Muscle layer of colon (tissue), 2 donors: Measurements from ENCODE around the gene USP24.
A peak's percentile ranks its signal among the peaks of the same experiment; 100 is the strongest.

ENCODE experiments used
- H3K27ac ChIP-seq: one replicate; pipeline ENCODE4 v1.7.0; 2013; ENCODE audit warnings: low read depth, mild to moderate bottlenecking, low read length, moderate library complexity
- H3K27me3 ChIP-seq, 2 donors: one replicate each; pipeline ENCODE4 v1.7.0; 2013; ENCODE audit warnings: low read length in 2 of 2, mild to moderate bottlenecking in 2 of 2; ENCODE audit not compliant: insufficient read depth in 2 of 2, control insufficient read depth in 1 of 2
- H3K36me3 ChIP-seq: one replicate; pipeline ENCODE4 v1.7.0; 2013; ENCODE audit warnings: mild to moderate bottlenecking, low read length; ENCODE audit not compliant: insufficient read depth
- H3K4me1 ChIP-seq: one replicate; pipeline ENCODE4 v1.7.0; 2013; ENCODE audit warnings: mild to moderate bottlenecking, low read length; ENCODE audit not compliant: insufficient read depth
- H3K4me3 ChIP-seq, 2 donors: one replicate each; pipeline ENCODE4 v1.7.0; 2013; ENCODE audit warnings: low read length in 2 of 2, low read depth in 1 of 2, mild to moderate bottlenecking in 1 of 2, moderate library complexity in 1 of 2
- H3K9ac ChIP-seq: one replicate; pipeline ENCODE4 v1.7.0; 2013; ENCODE audit warnings: low read length
- H3K9me3 ChIP-seq: one replicate; pipeline ENCODE4 v1.7.0; 2013; ENCODE audit warnings: mild to moderate bottlenecking, low read length
- donor health status: abdominal sarcoma.
- donor health status: Adenocarcinoma of cecum.

The USP24 gene

GRCh38 chr1:55064071-55064581, 151.0 kb downstream of the USP24 start:
- H3K9me3 ChIP-seq = no peaks in the 10 kb centered on the region
- H3K4me1 ChIP-seq = peaks cover 24% of the 10 kb centered on the region
- H3K36me3 ChIP-seq = peaks cover 25% of the 10 kb centered on the region
- peak overlapping the region; percentile 69 for H3K27ac ChIP-seq
- H3K4me3 ChIP-seq = no peak overlapping the region
- no peaks in the 10 kb centered on the region for H3K27me3 ChIP-seq
- H3K9ac ChIP-seq = no peak overlapping the region

- no peaks in the 10 kb centered on the region for H3K9me3 ChIP-seq
- H3K4me3 ChIP-seq = no peak overlapping the region
- H3K4me1 ChIP-seq = peaks cover 24% of the 10 kb centered on the region
- no peaks in the 10 kb centered on the region for H3K27me3 ChIP-seq
- H3K36me3 ChIP-seq = peaks cover 20% of the 10 kb centered on the region
- H3K9ac ChIP-seq = no peak overlapping the region
- H3K27ac ChIP-seq = peak overlapping the region; percentile 29
Observed at GRCh38 chr1:55063577-55063942, 151.6 kb downstream of the USP24 start.

GRCh38 chr1:55062801-55063576, 152.2 kb downstream of the USP24 start:
- Histone ChIP-seq H3K27ac (no peak overlapping the region), H3K4me1 (peaks cover 24% of the 10 kb centered on the region), H3K9ac (no peak overlapping the region), H3K27me3 (no peaks in the 10 kb centered on the region), H3K36me3 (peaks cover 15% of the 10 kb centered on the region), H3K4me3 (no peak overlapping the region), H3K9me3 (no peaks in the 10 kb centered on the region)

GRCh38 chr1:55061706-55062321, 153.3 kb downstream of the USP24 start:
- no peaks in the 10 kb centered on the region for H3K9me3 ChIP-seq
- no peak overlapping the region for H3K4me3 ChIP-seq
- H3K4me1 ChIP-seq = peaks cover 24% of the 10 kb centered on the region
- H3K27me3 ChIP-seq = no peaks in the 10 kb centered on the region
- H3K9ac ChIP-seq = no peak overlapping the region
- H3K27ac ChIP-seq = peak overlapping the region; percentile 25
- peaks cover 11% of the 10 kb centered on the region for H3K36me3 ChIP-seq

- H3K4me3 ChIP-seq = no peak overlapping the region
- H3K4me1 ChIP-seq = peaks cover 24% of the 10 kb centered on the region
- peaks cover 5% of the 10 kb centered on the region for H3K36me3 ChIP-seq
- H3K27me3 ChIP-seq = no peaks in the 10 kb centered on the region
- no peak overlapping the region for H3K27ac ChIP-seq
- H3K9ac ChIP-seq = no peak overlapping the region
- H3K9me3 ChIP-seq = no peaks in the 10 kb centered on the region
Observed at GRCh38 chr1:55061000-55061705, 154.0 kb downstream of the USP24 start.

GRCh38 chr1:55060133-55060999, 154.8 kb downstream of the USP24 start:
- Histone ChIP-seq H3K9ac (no peak overlapping the region), H3K27me3 (no peaks in the 10 kb centered on the region), H3K36me3 (no peaks in the 10 kb centered on the region), H3K9me3 (no peaks in the 10 kb centered on the region), H3K4me1 (peaks cover 18% of the 10 kb centered on the region), H3K4me3 (no peak overlapping the region), H3K27ac (no peak overlapping the region)

GRCh38 chr1:55059302-55060132, 155.6 kb downstream of the USP24 start:
- Histone ChIP-seq H3K36me3 (no peaks in the 10 kb centered on the region), H3K9me3 (no peaks in the 10 kb centered on the region), H3K9ac (no peak overlapping the region), H3K4me1 (peaks cover 9% of the 10 kb centered on the region), H3K27me3 (no peaks in the 10 kb centered on the region), H3K27ac (no peak overlapping the region), H3K4me3 (no peak overlapping the region)

GRCh38 chr1:55057956-55058298, 157.2 kb downstream of the USP24 start:
- H3K27ac ChIP-seq = no peak overlapping the region
- H3K4me1 ChIP-seq = no peaks in the 10 kb centered on the region
- no peak overlapping the region for H3K4me3 ChIP-seq
- H3K27me3 ChIP-seq = no peaks in the 10 kb centered on the region
- no peaks in the 10 kb centered on the region for H3K9me3 ChIP-seq
- no peak overlapping the region for H3K9ac ChIP-seq
- no peaks in the 10 kb centered on the region for H3K36me3 ChIP-seq

- no peak overlapping the region for H3K27ac ChIP-seq
- H3K9me3 ChIP-seq = no peaks in the 10 kb centered on the region
- no peaks in the 10 kb centered on the region for H3K4me1 ChIP-seq
- H3K4me3 ChIP-seq = no peak overlapping the region
- H3K9ac ChIP-seq = no peak overlapping the region
- H3K27me3 ChIP-seq = no peaks in the 10 kb centered on the region
- H3K36me3 ChIP-seq = no peaks in the 10 kb centered on the region
Observed at GRCh38 chr1:55057270-55057955, 157.8 kb downstream of the USP24 start.

GRCh38 chr1:55056632-55056992, 158.6 kb downstream of the USP24 start:
- no peak overlapping the region for H3K4me3 ChIP-seq
- H3K4me1 ChIP-seq = no peaks in the 10 kb centered on the region
- H3K36me3 ChIP-seq = no peaks in the 10 kb centered on the region
- H3K9ac ChIP-seq = no peak overlapping the region
- H3K9me3 ChIP-seq = no peaks in the 10 kb centered on the region
- H3K27ac ChIP-seq = no peak overlapping the region
- no peaks in the 10 kb centered on the region for H3K27me3 ChIP-seq
